ENCODE measurements around the gene DDIT4.
"Not testable (repeated sequence)": the region's sequence is repeated elsewhere in the genome, so short reads cannot be mapped to it uniquely, and the experiment has no call there.

GRCh38 chr10:72224191-72224590 is 49.5 kb upstream of the DDIT4 start:
- not testable (repeated sequence) for TF ChIP-seq CTCF (conservative IDR thresholded peaks at IDR 0.05; ENCODE audit: low read depth in 2 of 2); POLR2AphosphoS5 (IDR thresholded peaks at IDR 0.05; ENCODE audit: low read depth); EZH2 (IDR thresholded peaks at IDR 0.05; ENCODE audit: low read depth, unreplicated experiment); CREB1 (CRISPR knock-in tag; IDR thresholded peaks at IDR 0.05; ENCODE audit: low read depth); EZH2phosphoT487 (IDR thresholded peaks at IDR 0.05; ENCODE audit: unreplicated experiment); ZNF331 (CRISPR knock-in tag; IDR thresholded peaks at IDR 0.05; ENCODE audit: low read depth); STAT1 (IDR thresholded peaks at IDR 0.05; ENCODE audit: unreplicated experiment); ETS1 (IDR thresholded peaks at IDR 0.05); NANOG (IDR thresholded peaks at IDR 0.05; ENCODE audit: borderline replicate concordance)

All from GM23338 (cell line).